Measurements from ENCODE around the gene TCF7L1.
"Not testable (repeated sequence)": the region's sequence is repeated elsewhere in the genome, so short reads cannot be mapped to it uniquely, and the experiment has no call there.

The TCF7L1 gene

GRCh38 chr2:85133751-85134254, 611 bp downstream of the TCF7L1 start:
- no peak for DNase-seq

GRCh38 chr2:85134255-85134895, 1.2 kb downstream of the TCF7L1 start:
- DNase-seq, result no peak

- DNase-seq, result no peak
These were observed 1.9 kb downstream of the TCF7L1 start for GRCh38 chr2:85134896-85135659.

GRCh38 chr2:85135660-85135914, 2.4 kb downstream of the TCF7L1 start:
- no peak for DNase-seq

GRCh38 chr2:85137156-85137555, 4.0 kb downstream of the TCF7L1 start:
- no peak for DNase-seq

GRCh38 chr2:85143463-85144082, 10.4 kb downstream of the TCF7L1 start:
- no peak for DNase-seq

- DNase-seq, result no peak
These were observed 12.1 kb downstream of the TCF7L1 start for GRCh38 chr2:85145116-85145820.

- no peak for DNase-seq
These were observed 15.0 kb downstream of the TCF7L1 start for GRCh38 chr2:85148190-85148589.

- DNase-seq, result no peak
These were observed 17.8 kb downstream of the TCF7L1 start for GRCh38 chr2:85151026-85151425.

GRCh38 chr2:85152895-85153294, 19.7 kb downstream of the TCF7L1 start:
- no peak for DNase-seq

GRCh38 chr2:85154048-85154753, 21.0 kb downstream of the TCF7L1 start:
- DNase-seq, result no peak

GRCh38 chr2:85155082-85155481, 21.9 kb downstream of the TCF7L1 start:
- DNase-seq, result not testable (repeated sequence)

- no peak for DNase-seq
These were observed 23.0 kb downstream of the TCF7L1 start for GRCh38 chr2:85156153-85156552.

GRCh38 chr2:85156619-85157018, 23.4 kb downstream of the TCF7L1 start:
- no peak for DNase-seq

- no peak for DNase-seq
These were observed 24.2 kb downstream of the TCF7L1 start for GRCh38 chr2:85157345-85157744.

GRCh38 chr2:85158559-85159273, 25.5 kb downstream of the TCF7L1 start:
- no peak for DNase-seq

GRCh38 chr2:85159589-85159988, 26.4 kb downstream of the TCF7L1 start:
- no peak for DNase-seq

- no peak for DNase-seq
These were observed 28.1 kb downstream of the TCF7L1 start for GRCh38 chr2:85160966-85161960.

GRCh38 chr2:85162746-85163301, 29.6 kb downstream of the TCF7L1 start:
- no peak for DNase-seq

GRCh38 chr2:85163675-85164074, 30.5 kb downstream of the TCF7L1 start:
- DNase-seq, result no peak

GRCh38 chr2:85164145-85164569, 31.0 kb downstream of the TCF7L1 start:
- DNase-seq, result no peak
